ENCODE results near the gene TREML2. TPM values are rescaled to one million over a fixed set of nuclear protein-coding genes. Genes with fewer than 3 reads are reported as not detected.

The TREML2 gene
- total and polyA plus RNA-seq, 12 donors = 0.01 to 0.38 (median 0.13) TPM; not detected in 7

GRCh38 chr6:41226752-41227151 is 25.8 kb upstream of the TREML2 start:
- Histone ChIP-seq H3K4me3 (no peak overlapping the region), H3K27me3 (peaks cover 0 to 52% (median 32%) of the 10 kb centered on the region in 7 donors), H3K9me3 (no peaks in the 10 kb centered on the region), H3K4me1 (no peaks in the 10 kb centered on the region), H3K36me3 (no peaks in the 10 kb centered on the region), H3K27ac (no peak overlapping the region)
- ATAC-seq (no peak), DNase-seq (no peak)
- WGBS, 2 donors = 27 to 30% methylated on average over 3 of the region's 3 CpGs
- intact Hi-C loops (cut with DNase I) = no loop called here
- TF ChIP-seq CTCF (IDR thresholded peaks at IDR 0.05) = no peak

- H3K27ac ChIP-seq = no peak overlapping the region
- no peak for ATAC-seq
- peaks cover 0 to 13% (median 7%) of the 10 kb centered on the region in 11 donors for H3K9me3 ChIP-seq
- no peaks in the 10 kb centered on the region for H3K36me3 ChIP-seq
- no peaks in the 10 kb centered on the region for H3K4me1 ChIP-seq
- no peak for TF ChIP-seq CTCF (IDR thresholded peaks at IDR 0.05)
- intact Hi-C loops (cut with DNase I) = no loop called here
- no peak overlapping the region for H3K4me3 ChIP-seq
- WGBS, 2 donors = 90 to 91% methylated on average over 1 of the region's 1 CpG
- H3K27me3 ChIP-seq = peaks cover 0 to 44% (median 30%) of the 10 kb centered on the region in 7 donors
- no peak for DNase-seq
Measured at GRCh38 chr6:41224800-41225199, 23.9 kb upstream of the TREML2 start.

GRCh38 chr6:41222513-41222912 is 21.6 kb upstream of the TREML2 start:
- H3K27ac ChIP-seq = no peak overlapping the region
- intact Hi-C loops (cut with DNase I) = no loop called here
- peaks cover 0 to 18% (median 10%) of the 10 kb centered on the region in 11 donors for H3K9me3 ChIP-seq
- no peaks in the 10 kb centered on the region for H3K4me1 ChIP-seq
- DNase-seq (no peak), ATAC-seq (no peak)
- H3K27me3 ChIP-seq = peaks cover 0 to 28% (median 17%) of the 10 kb centered on the region in 7 donors
- TF ChIP-seq CTCF (IDR thresholded peaks at IDR 0.05) = no peak
- H3K36me3 ChIP-seq = no peaks in the 10 kb centered on the region
- H3K4me3 ChIP-seq = no peak overlapping the region
- WGBS, 2 donors = 72 to 80% methylated on average over 5 of the region's 5 CpGs

- Histone ChIP-seq H3K9me3 (peaks cover 0 to 18% (median 10%) of the 10 kb centered on the region in 11 donors), H3K27ac (no peak overlapping the region), H3K4me3 (no peak overlapping the region), H3K36me3 (no peaks in the 10 kb centered on the region), H3K27me3 (peaks cover 0 to 23% (median 12%) of the 10 kb centered on the region in 7 donors), H3K4me1 (no peaks in the 10 kb centered on the region)
- WGBS, 2 donors = 44 to 72% methylated on average over 4 of the region's 4 CpGs
- intact Hi-C loops (cut with DNase I) = no loop called here
- ATAC-seq (no peak), DNase-seq (no peak)
- TF ChIP-seq CTCF (IDR thresholded peaks at IDR 0.05) = no peak
Measured at GRCh38 chr6:41222045-41222444, 21.1 kb upstream of the TREML2 start.
